GM18520 (cell line): ENCODE data around the gene CYLD.

Experiments used
- ATAC-seq: cut with Tn5 transposase; IDR thresholded peaks from one replicate; pipeline ENCODE4 v1.9.1; 2021; ENCODE audit not compliant: unreplicated experiment

Gene CYLD

DNA sequence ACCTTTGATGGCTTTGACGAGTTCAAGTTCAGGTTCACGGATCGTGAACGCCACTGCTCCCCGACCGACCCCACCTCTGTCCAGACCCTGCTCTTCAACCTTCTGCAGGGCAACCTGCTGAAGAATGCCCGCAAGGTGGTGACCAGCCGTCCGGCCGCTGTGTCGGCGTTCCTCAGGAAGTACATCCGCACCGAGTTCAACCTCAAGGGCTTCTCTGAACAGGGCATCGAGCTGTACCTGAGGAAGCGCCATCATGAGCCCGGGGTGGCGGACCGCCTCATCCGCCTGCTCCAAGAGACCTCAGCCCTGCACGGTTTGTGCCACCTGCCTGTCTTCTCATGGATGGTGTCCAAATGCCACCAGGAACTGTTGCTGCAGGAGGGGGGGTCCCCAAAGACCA, 30.8 kb upstream of the CYLD start:
- no peak for ATAC-seq

- ATAC-seq = no peak
These were observed 29.9 kb upstream of the CYLD start for GRCh38 chr16:50711862-50712559.

DNA sequence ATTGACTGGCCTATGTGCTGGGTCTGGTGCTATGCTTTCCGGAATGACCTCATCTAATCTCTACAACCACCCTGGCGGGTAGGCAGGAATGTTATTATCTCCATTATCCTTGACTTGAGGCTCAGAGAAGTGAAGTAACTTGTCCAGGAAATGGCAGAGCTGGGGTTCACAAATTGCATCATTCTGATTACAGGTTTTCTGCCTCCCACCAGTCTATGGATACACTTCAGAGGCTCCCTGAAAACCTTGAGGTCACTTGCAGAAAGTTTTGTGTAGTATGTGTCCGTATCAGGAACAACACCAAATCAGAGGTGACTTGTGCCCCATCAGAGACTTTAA, 29.4 kb upstream of the CYLD start:
- ATAC-seq = no peak

- ATAC-seq = no peak
These were observed 28.9 kb upstream of the CYLD start for GRCh38 chr16:50712956-50713355.

GRCh38 chr16:50717091-50717490, 24.8 kb upstream of the CYLD start:
- no peak for ATAC-seq

GRCh38 chr16:50717494-50717893, 24.4 kb upstream of the CYLD start:
- ATAC-seq = no peak

DNA sequence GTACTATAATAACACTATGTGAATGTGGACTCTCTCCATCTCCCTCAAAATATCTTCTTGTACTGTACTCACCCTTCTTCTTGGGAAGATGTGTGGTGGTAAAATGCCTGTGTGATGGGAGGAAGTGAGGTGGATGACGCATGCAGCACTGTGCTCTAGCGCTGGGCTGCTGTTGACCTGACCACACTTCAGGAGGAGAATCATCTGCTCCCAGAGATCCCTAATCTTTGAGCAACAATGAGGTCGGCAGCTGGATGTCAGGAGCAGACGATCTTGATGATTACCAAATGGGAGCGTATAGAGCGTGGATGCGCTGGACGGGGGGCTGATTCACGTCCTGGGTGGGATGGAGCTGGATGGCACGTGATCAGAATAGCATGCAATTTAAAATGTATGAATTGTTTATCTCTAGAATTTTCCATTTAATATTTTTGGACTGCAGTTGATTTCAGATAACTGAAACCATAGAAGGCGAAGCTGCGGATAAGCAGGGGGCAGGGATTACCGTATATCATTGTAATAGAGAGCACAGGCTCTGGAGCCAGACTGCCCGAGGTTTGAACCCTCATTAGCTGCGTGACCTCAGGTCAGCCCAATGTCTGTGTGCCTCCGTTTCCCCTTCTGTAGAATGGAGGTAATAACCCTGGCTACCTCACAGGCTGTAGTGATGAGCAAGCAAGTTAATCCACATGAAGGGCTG, 23.7 kb upstream of the CYLD start:
- no peak for ATAC-seq

GRCh38 chr16:50718761-50719400, 23.0 kb upstream of the CYLD start:
- no peak for ATAC-seq

DNA sequence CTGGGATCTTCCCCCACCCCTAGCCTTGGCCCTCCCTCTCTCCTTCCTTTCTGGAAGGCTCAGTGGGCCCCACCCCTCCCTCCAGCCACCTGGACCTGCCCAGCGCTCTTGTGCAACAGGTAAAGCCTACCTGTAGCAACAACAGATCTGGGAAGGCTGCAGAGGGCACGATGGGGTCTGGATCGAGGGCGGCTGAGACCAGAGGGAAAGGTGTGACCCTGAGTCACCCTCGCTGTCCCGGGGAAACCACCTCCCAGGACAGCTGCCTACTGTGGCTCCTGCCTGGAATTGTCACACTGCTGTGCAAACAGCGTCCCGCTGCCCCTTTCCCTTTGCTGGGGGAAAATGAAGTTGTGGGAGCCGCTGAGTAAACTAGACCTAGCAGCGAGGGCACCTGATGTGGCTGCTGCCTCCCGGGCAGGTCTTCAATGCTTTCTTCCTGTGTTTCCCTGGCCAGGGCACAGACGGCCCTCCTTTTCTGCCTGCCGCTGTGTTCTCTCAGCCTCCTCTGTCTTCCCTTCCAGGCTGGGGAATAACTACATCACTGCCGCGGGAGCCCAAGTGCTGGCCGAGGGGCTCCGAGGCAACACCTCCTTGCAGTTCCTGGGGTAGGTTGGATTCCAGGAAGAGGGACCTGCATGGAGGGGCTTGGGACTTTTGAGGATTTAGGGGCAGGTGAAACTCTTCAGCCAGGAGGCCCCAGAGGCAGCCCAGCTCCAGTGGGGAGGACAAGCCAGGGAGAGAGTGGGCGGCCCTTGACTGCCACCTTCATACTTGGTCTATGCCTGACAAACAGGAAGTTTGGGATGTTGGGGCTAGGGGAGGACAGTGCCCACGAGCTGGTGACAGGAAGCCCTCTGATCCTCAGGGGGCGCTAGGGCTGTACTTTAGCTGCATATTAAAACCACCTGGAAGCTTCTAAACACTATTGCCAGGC, 22.2 kb upstream of the CYLD start:
- ATAC-seq = no peak

DNA sequence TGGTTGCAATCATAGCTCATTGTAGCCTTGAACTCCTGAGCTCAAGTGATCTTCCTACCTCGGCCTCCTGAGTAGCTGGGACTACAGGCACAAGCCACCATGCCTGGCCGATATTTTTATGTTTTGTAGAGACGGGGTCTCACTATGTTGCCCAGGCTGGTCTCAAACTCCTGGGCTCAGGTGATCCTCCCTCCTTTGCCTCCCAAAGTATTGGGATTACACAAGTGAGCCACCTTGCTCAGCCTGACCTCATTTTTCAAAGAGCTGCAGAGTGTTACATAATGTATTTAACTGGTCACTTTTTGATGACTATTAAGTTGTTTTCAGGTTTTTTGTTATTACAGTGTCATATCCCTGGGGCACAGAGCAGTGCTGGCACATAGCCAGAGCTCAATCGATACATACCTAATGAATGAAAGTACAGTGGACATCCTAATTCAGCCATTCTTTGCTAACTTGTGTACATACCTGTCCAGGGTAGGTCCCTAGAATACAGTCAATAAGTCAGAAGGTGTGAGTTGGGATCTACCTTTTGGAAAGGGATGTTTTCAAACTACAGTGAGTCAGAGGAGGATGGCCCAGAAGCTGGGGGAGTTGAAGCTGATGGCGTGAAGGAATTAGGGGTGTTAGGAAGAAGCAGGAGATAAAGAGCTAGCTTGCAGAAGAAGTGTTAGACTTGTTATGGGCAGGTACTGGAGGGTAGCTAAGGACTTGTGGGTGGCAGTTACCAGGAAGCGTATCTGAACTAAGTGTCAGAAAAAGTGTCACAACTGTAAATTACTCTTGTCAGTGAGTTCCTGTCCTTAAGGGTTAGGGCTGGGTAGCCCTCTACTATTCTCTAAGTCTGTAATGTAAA, 20.1 kb upstream of the CYLD start:
- no peak for ATAC-seq

- ATAC-seq = no peak
These were observed 19.5 kb upstream of the CYLD start for GRCh38 chr16:50722405-50722737.

DNA sequence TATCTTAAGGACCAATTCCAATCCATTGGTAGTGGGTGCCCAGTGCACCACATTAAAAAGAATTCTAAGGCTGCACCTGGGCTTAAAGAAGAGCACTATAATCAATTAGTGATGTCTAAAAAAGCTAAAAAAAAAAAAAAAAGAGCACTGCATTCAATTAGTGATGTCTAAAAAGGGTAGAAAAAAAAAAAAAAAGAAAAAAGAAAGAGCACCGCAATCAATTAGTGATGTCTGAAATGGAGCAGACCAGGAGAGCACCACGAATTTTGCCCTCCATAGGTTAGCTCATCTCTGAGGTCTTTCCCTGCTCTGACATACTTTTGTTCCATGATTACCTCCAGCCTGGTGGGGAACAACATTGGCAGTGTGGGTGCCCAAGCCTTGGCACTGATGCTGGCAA, 18.9 kb upstream of the CYLD start:
- no peak for ATAC-seq

GRCh38 chr16:50724306-50724705, 17.6 kb upstream of the CYLD start:
- no peak for ATAC-seq

DNA sequence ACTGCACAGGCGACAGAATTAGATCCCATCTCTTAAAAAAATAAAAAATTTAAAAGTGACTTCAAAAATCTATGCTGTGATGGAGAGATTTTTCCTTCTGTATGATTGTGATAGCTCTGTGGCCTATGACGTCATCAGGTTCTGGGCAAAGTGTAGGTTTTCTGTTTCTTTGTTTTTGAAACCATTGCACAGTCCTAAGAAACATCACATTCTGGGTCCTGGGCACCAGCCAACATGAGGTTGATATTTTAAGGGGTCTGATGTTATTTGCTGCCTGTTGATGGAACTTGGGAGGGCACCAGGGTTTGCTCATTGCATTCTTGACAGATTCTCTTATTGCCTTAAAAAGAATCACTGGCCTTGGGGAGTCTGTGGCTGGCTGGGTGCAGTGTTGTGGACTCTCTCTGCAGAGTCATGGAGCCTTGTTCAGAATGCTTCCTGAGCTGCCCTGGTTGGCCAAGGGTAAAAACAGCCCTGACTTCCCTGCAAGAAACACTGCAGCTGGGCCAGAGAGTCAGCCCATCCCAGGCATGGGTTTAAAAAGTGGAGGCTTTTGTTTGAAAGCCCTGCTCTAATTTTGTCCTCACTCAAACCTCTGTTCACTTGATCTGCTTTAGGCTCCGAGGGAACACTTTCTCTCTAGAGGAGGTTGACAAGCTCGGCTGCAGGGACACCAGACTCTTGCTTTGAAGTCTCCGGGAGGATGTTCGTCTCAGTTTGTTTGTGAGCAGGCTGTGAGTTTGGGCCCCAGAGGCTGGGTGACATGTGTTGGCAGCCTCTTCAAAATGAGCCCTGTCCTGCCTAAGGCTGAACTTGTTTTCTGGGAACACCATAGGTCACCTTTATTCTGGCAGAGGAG, 10.5 kb upstream of the CYLD start:
- no peak for ATAC-seq

DNA sequence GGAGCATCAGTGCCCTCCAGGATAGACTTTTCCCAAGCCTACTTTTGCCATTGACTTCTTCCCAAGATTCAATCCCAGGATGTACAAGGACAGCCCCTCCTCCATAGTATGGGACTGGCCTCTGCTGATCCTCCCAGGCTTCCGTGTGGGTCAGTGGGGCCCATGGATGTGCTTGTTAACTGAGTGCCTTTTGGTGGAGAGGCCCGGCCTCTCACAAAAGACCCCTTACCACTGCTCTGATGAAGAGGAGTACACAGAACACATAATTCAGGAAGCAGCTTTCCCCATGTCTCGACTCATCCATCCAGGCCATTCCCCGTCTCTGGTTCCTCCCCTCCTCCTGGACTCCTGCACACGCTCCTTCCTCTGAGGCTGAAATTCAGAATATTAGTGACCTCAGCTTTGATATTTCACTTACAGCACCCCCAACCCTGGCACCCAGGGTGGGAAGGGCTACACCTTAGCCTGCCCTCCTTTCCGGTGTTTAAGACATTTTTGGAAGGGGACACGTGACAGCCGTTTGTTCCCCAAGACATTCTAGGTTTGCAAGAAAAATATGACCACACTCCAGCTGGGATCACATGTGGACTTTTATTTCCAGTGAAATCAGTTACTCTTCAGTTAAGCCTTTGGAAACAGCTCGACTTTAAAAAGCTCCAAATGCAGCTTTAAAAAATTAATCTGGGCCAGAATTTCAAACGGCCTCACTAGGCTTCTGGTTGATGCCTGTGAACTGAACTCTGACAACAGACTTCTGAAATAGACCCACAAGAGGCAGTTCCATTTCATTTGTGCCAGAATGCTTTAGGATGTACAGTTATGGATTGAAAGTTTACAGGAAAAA, 9.7 kb upstream of the CYLD start:
- ATAC-seq = no peak

GRCh38 chr16:50733468-50733867, 8.4 kb upstream of the CYLD start:
- ATAC-seq = no peak

DNA sequence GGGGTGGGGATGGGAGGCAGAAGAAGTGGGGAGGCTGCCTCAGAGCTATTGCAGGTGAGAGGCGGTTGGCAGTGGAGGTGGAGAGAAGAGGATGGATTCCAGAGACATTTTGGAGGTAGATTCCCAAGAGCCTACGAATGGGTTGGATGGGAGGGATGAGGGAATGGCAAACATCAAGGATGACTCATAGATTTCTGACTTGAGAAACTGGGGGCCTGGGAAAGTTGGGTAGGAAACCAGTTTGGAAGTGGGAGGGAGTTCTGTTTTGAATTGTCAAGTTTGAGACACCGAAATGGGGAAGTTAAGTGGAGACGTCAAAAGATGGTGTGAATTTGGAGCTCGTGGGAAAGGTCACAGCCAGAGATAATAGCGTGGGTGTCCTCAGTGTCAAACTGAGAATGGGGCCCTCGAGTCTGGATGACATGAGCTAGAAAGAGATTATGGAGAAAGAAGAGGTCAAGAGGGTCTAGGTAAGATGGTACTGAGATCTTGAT, 6.2 kb upstream of the CYLD start:
- peak; percentile 51 for ATAC-seq

DNA sequence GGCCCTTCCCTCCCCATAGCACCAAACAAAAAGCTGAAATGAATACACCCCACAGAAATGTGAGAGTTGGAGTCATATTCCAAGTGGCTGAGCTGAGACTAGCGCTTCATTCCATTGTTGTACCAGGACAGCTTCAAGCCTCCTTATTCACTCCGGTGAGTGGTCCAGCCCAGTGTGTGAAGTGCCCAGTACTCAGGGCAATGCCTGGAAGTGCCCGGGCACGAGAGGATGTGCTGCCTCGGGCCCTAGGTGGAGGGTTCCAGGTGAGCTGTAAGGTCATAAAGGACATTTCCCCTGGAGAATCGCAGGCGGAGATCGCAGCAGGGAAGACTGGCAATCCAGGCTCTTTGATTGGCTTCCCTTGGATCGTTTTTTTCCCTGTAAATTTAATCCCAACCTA, 5.4 kb upstream of the CYLD start:
- no peak for ATAC-seq
